GM12875 (cell line): ENCODE measurements around the gene RABGAP1.

Source experiments
- H3K4me3 ChIP-seq: one replicate; pipeline ENCODE4 v1.5.1; 2011; ENCODE audit warnings: low read depth, low read length, control low read depth
- CTCF ChIP-seq: IDR thresholded peaks from 2 replicates; pipeline ENCODE4 v1.5.1; 2011; ENCODE audit warnings: low read depth, mild to moderate bottlenecking, control low read depth, inconsistent platforms, low read length, moderate library complexity, borderline replicate concordance; ENCODE audit not compliant: insufficient read depth

RABGAP1 gene

GRCh38 chr9:123027517-123027916 lies 86.7 kb downstream of the RABGAP1 start:
- TF ChIP-seq CTCF: no peak
- H3K4me3 ChIP-seq: no peak overlapping the region

GRCh38 chr9:123028136-123028535 lies 87.3 kb downstream of the RABGAP1 start:
- TF ChIP-seq CTCF: no peak
- H3K4me3 ChIP-seq: no peak overlapping the region

DNA sequence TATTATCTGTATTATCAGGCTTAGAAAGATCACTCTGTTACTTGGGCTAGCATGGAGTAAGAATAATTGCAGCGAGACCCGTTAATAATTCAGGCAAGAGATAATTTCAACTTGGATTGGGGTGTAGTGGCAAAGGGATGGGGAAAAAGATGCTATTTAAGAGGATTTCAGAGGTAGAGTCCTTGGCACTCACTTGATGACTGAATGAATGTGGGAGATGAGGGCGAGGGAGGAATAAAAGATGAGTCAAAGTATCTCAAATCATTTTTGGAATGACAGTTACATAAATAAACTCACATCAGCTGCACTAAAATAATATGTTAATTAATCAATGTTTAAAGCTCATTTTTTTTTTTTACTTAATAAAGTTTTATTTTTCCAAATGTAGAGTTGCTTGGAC lies 88.2 kb downstream of the RABGAP1 start:
- TF ChIP-seq CTCF: no peak
- H3K4me3 ChIP-seq: no peak overlapping the region

DNA sequence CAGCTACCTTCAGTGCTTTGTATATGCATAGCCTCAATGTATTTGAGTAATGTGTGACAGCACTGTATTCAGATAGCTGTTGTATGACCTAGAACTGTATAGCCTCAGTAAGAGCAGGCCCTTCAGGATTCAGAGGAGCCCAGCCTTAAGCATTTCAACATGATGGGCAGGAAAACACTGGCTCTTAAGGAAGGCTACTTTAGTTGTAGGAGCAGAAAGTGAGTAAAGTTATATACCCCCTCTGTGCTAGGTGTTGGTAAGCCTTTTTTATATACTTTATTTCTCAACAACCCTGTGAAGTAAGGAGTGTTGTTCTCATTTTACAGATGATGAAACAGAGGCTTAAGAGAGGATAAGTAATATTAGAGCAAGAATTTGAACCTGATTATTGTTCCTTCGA lies 91.1 kb downstream of the RABGAP1 start:
- H3K4me3 ChIP-seq: no peak overlapping the region
- TF ChIP-seq CTCF: no peak

- TF ChIP-seq CTCF: no peak
- no peak within 1 kb of the TSS for H3K4me3 ChIP-seq
Observed at GRCh38 chr9:123033352-123033751, 92.5 kb downstream of the RABGAP1 start, which contains the start of gene GPR21. Gene GPR21, plus strand, starts transcription at chr9:123033667. Its CDS starts 900 bp downstream, at chr9:123034567.

- no peak overlapping the region for H3K4me3 ChIP-seq
- TF ChIP-seq CTCF: no peak
Observed at GRCh38 chr9:123033864-123034601, 93.2 kb downstream of the RABGAP1 start.

DNA sequence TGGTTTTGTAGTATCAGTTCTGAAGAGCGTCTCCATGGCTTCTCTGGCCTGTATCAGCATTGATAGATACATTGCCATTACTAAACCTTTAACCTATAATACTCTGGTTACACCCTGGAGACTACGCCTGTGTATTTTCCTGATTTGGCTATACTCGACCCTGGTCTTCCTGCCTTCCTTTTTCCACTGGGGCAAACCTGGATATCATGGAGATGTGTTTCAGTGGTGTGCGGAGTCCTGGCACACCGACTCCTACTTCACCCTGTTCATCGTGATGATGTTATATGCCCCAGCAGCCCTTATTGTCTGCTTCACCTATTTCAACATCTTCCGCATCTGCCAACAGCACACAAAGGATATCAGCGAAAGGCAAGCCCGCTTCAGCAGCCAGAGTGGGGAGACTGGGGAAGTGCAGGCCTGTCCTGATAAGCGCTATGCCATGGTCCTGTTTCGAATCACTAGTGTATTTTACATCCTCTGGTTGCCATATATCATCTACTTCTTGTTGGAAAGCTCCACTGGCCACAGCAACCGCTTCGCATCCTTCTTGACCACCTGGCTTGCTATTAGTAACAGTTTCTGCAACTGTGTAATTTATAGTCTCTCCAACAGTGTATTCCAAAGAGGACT lies 94.2 kb downstream of the RABGAP1 start:
- no peak for TF ChIP-seq CTCF
- H3K4me3 ChIP-seq: no peak overlapping the region
